Measurements from ENCODE around the gene TMEM94.

- TF ChIP-seq CTCF (IDR thresholded peaks at IDR 0.05; ENCODE audit: low read length) (no peak), EZH2 (IDR thresholded peaks at IDR 0.05; ENCODE audit: borderline replicate concordance, low read length) (no peak)
These were observed 85.8 kb downstream of the TMEM94 start for GRCh38 chr17:75542229-75542628.

All from OCI-LY1 (cell line).